Heart right ventricle (tissue), 16 donors: Measurements from ENCODE around the gene ITGAL. TPM values are rescaled to one million over a fixed set of nuclear protein-coding genes. Genes with fewer than 3 reads are reported as not detected.

Experiments used
- ATAC-seq, 8 donors: fragments of 200-7000 bp; cut with Tn5 transposase; one replicate each; pipeline ENCODE4 v1.9.1; 2020; ENCODE audit warnings: mild to moderate bottlenecking in 8 of 8, moderate library complexity in 8 of 8, moderate number of reproducible peaks in 1 of 8
- DNase-seq, 2 donors: peaks; one replicate each; pipeline ENCODE4 v3.0.0-alpha.2; 2020
- H3K27ac ChIP-seq, 10 donors: fragments of 200-600 bp; sonication (generic) in 2 of 10; one replicate each; pipeline versions ENCODE4 v1.5.0 to v1.8.0; 2020 to 2022; ENCODE audit warnings: mild to moderate bottlenecking in 3 of 10
- H3K27me3 ChIP-seq, 7 donors: fragments of 200-600 bp; one replicate each; pipeline ENCODE4 v1.8.0; 2021 to 2022; ENCODE audit warnings: mild to moderate bottlenecking in 2 of 7
- H3K36me3 ChIP-seq, 9 donors: fragments of 200-600 bp; sonication (generic) in 1 of 9; one replicate each; pipeline versions ENCODE4 v1.5.0 to v1.8.0; 2020 to 2022; ENCODE audit warnings: mild to moderate bottlenecking in 2 of 9
- H3K4me1 ChIP-seq, 9 donors: fragments of 200-600 bp; sonication (generic) in 1 of 9; one replicate each; pipeline versions ENCODE4 v1.5.0 to v1.8.0; 2020 to 2022; ENCODE audit warnings: mild to moderate bottlenecking in 4 of 9
- H3K4me3 ChIP-seq, 10 donors: fragments of 200-600 bp; sonication (generic) in 2 of 10; one replicate each; pipeline versions ENCODE4 v1.5.0 to v1.8.0; 2020 to 2022; ENCODE audit warnings: mild to moderate bottlenecking in 7 of 10, moderate library complexity in 2 of 10
- H3K9me3 ChIP-seq, 11 donors: fragments of 200-600 bp in 10 of 11; sonication (generic) in 2 of 11; one replicate each; pipeline versions ENCODE4 v1.5.0 to v1.8.0; 2013 to 2022; ENCODE audit warnings: mild to moderate bottlenecking in 2 of 11, control low read depth in 1 of 11, moderate library complexity in 1 of 11
- WGBS, 2 donors: extraction: QIAGEN DNeasy Blood & Tissue Kit; methylation state at CpG; one replicate each; pipeline ENCODE4 v1.1.7; 2013; ENCODE audit warnings: inconsistent platforms in 1 of 2; 5-methylcytosine and 5-hydroxymethylcytosine counted together
- intact Hi-C, 10 donors: fragments of 100-400 bp; cut with DNase I; formaldehyde crosslinking; loops; one replicate each; pipeline versions ENCODE4 v1.11.1 to v1.14.2; 2022
- microRNA-seq, 2 donors: library from miRNA; unstranded; fragments of <30 nt; microRNA quantifications; one replicate each; pipeline ENCODE4 v1.2.0, GENCODE V29; 2021
- polyA plus RNA-seq, 2 donors: library from polyadenylated mRNA; stranded (reverse); fragments of 200-250 nt; gene quantifications; one replicate each; pipeline ENCODE4 v1.2.3, GENCODE V29; 2013
- total RNA-seq, 10 donors: library from RNA; stranded (reverse); fragmentation: NEBNext Ultra II Directional in 3 of 10; extraction: Animal tissue kit (Norgen Biotek cat#: 25700) in 3 of 10; gene quantifications; one replicate each; pipeline versions ENCODE4 v1.2.1 to v1.2.4, GENCODE V29; 2021 to 2023
- TF ChIP-seq, protein P1 (sequence below), 9 donors: fragments of 200-600 bp; sonication (generic) in 2 of 9; IDR thresholded peaks; one replicate each; pipeline versions ENCODE4 v1.5.0 to v1.8.0; 2021 to 2022; ENCODE audit warnings: antibody characterized with exemption in 9 of 9, mild to moderate bottlenecking in 5 of 9, moderate library complexity in 1 of 9
- donor health status: Arrhythmogenic right ventricular cardiomyopathy.
- donor health status: ischemic (EF 13 %, LVEDD 7.1; RV severe dilation, severe dysfunction).
- donor health status: healthy with polysubstance abuse.
- donor health status: DM: no; HTN: yes; CAD: no.
- donor health status: DM: no; HTN: no; CAD: no.
- donor health status: ischemic (EF 25% LVEDD 6.9; RV normal size, moderate dysfunction).
- donor health status: ischemic (EF 25% LVEDD 5.7; RV mildly dilated, moderate dysfunction).
- donor health status: healthy.
- donor health status: DM: yes; HTN: yes; CAD: no.
- donor health status: Ischemic cardiomyopathy.
- donor health status: ischemic (EF 35%, LVEDD 5.7; RV mildly dilated, moderate dysfunction).
- donor health status: nonischemic (EF 11% LVEDD 7.7; RV severe dilation, severe dysfunction).
- donor health status: DM: yes; HTN: yes; CAD: no.
- donor health status: PGD.
- donor health status: ischemic (EF 29% LVEDD 5.4; RV normal size, mild dysfunction).
- donor health status: nonischemic (EF 23%, LVEDD 6.1; RV moderate dilation, normal function).

Gene ITGAL
- total and polyA plus RNA-seq, 12 donors, result 0.52 to 18.2 (median 1.6) TPM

DNA sequence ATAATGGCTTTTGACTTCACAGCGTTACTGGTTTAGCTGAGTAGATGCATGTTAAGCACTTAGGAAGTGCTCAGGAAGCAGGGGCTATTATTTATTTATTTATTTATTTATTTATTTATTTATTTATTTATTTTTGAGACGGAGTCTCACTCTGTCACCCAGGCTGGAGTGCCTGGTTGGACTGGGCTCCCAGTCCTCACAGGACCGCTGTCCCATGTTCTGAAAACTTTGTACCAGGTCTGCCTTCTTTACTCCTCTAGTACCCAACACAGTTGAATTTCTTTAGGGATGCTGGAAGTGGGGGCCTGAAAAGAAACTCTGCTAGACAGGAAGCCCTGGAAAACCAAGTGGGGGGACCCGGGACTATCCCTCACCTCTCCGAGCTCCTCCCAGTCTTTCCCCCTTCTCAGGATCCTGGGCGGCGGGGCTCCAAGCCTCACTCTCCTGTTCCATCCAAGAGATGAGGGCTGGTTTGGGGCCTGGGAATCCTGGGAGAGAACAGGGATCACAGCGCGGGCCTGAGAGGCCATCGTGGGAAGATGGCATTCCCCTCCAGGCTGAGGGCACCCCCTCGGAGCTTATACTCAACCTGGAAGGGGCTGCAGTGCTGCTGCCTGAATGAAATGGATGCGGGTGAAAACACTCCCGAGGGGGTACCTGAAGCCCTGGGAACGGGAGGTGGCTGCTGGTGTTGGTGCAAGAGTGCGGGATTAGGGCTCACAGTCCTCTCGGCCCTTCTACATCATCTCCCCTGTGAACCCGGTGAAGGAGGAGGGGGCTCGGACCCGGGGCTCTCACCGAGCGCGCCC, 98.3 kb downstream of the ITGAL start:
- Histone ChIP-seq H3K9me3 (no peaks in the 10 kb centered on the region), H3K27ac (peak overlapping the region; percentile 96 to 99 (median 99)), H3K36me3 (peaks cover 0 to 14% (median 0%) of the 10 kb centered on the region in 9 donors), H3K4me3 (peak overlapping the region; percentile 65 to 90 (median 83)), H3K27me3 (no peaks in the 10 kb centered on the region), H3K4me1 (peaks cover 6 to 50% (median 23%) of the 10 kb centered on the region in 9 donors)
- 6 to 7% methylated on average over 22 of the region's 22 CpGs for WGBS, 2 donors
- intact Hi-C loops, result loop anchor here in 6 of 10 donors (1.0 to 10.0 kb wide), 8 partner anchors 12 to 126 kb away; partner anchors contain the start of genes ZNF768 (in 4 of the 6), ZNF747 (in 2 of the 6), ZNF785 (in 2 of the 6) and PRR14 (in 1 of the 6)
- TF ChIP-seq, protein P1, sequence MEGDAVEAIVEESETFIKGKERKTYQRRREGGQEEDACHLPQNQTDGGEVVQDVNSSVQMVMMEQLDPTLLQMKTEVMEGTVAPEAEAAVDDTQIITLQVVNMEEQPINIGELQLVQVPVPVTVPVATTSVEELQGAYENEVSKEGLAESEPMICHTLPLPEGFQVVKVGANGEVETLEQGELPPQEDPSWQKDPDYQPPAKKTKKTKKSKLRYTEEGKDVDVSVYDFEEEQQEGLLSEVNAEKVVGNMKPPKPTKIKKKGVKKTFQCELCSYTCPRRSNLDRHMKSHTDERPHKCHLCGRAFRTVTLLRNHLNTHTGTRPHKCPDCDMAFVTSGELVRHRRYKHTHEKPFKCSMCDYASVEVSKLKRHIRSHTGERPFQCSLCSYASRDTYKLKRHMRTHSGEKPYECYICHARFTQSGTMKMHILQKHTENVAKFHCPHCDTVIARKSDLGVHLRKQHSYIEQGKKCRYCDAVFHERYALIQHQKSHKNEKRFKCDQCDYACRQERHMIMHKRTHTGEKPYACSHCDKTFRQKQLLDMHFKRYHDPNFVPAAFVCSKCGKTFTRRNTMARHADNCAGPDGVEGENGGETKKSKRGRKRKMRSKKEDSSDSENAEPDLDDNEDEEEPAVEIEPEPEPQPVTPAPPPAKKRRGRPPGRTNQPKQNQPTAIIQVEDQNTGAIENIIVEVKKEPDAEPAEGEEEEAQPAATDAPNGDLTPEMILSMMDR (IDR thresholded peaks at IDR 0.05), result no peak
- ATAC-seq (peak in 6 of 8 donors; percentile 2 to 21 (median 12)), DNase-seq (peak; percentile 34 to 38)

DNA sequence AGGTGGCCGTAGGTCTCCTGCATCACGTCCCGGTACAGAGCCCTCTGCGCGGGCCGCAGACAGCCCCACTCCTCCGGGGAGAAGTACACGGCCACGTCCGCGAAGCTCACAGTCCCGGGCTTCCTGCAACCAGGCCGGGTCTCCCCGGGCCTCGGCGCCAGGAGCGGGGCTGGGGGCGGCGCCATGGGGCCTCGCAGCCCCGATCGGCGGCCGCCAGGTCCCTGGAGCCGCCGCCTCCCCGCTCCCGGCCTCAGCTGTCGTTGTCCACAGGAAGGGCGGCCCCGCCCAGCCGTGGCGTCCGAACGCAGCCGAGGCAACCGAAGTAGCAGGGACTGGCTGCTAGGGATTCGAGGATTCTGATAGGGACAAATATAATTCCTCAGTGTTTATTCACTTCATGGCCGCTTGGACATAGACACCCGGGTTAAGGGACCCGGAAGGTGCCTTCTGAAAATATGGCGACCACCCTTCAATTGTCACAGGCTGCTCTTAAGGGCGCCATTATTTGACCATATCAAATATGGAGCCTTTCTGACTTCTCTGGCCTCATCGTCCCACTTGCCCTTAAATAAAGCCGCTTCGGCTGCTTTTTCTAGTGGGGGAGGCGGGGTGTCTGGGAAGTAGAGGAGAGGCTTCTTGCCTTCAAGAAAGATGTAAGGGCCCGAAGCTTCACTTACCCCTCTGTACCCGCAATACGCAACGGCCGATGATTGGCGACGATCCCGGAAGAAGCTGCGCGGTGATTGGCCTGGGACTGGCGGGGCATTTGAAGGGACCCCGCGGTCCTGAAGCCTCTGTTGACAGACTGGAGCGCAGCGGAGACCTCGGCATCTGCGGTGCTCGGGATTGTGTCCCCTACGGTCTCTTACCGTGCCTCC, 99.1 kb downstream of the ITGAL start, which contains the start of gene ZNF688:
TSS of gene ZNF688 (minus strand) at position 270 of the 878 bp plus-strand sequence. CDS start at position 185, 85 bp downstream.
- 0 to 1% methylated on average over 67 of the region's 67 CpGs for WGBS, 2 donors
- TF ChIP-seq, protein P1 (IDR thresholded peaks at IDR 0.05), result peak in 1 of 9 donors; percentile 8
- H3K9me3 ChIP-seq, result no peaks in the 10 kb centered on the region
- H3K4me1 ChIP-seq, result peaks cover 6 to 50% (median 23%) of the 10 kb centered on the region in 9 donors
- ATAC-seq (peak; percentile 88 to 96 (median 94)), DNase-seq (peak; percentile 94 to 97)
- H3K27ac ChIP-seq, result peak within 1 kb of the TSS; percentile 96 to 99 (median 99)
- H3K27me3 ChIP-seq, result no peaks in the 10 kb centered on the region
- H3K36me3 ChIP-seq, result peaks cover 0 to 21% (median 0%) of the 10 kb centered on the region in 9 donors
- intact Hi-C loops, result loop anchor here in 7 of 10 donors (1.0 to 10.0 kb wide), 7 partner anchors 14 to 127 kb away; partner anchors contain the start of genes ZNF768 (in 4 of the 7), ZNF785 (in 3 of the 7), ZNF747 (in 2 of the 7) and PRR14 (in 1 of the 7)
- H3K4me3 ChIP-seq, result peak within 1 kb of the TSS; percentile 65 to 90 (median 83)

Small RNA genes within 50 kb of the gene (microRNA-seq; reads per million reads assigned to microRNA genes)
- gene MIR4518, result 0 reads per million in 2 donors

Other genes starting within 250 kb of the ITGAL start
- 1 to 10 TPM in 8 of 10 donors, not detected in 2; 2.5 to 8.2 (median 4.6) TPM for gene NPIPB13, start 224.3 kb upstream of the ITGAL start, total RNA-seq
- gene NPIPB13, start 224.3 kb upstream of the ITGAL start, polyA plus RNA-seq, result 1 to 10 TPM; 2.0 to 9.8 TPM
- 10 to 100 TPM; 34.9 to 48.8 (median 38.8) TPM for gene CD2BP2, start 117.4 kb upstream of the ITGAL start, total RNA-seq
- gene CD2BP2, start 117.4 kb upstream of the ITGAL start, polyA plus RNA-seq, result 10 to 100 TPM; 19.9 to 47.7 TPM
- 10 to 100 TPM; 18.0 to 27.7 (median 22.2) TPM for gene TBC1D10B, start 102.2 kb upstream of the ITGAL start, total RNA-seq
- 10 to 100 TPM; 25.1 to 30.0 TPM for gene TBC1D10B, start 102.2 kb upstream of the ITGAL start, polyA plus RNA-seq
- gene MYL11, start 97.9 kb upstream of the ITGAL start, total RNA-seq, result not detected
- gene MYL11, start 97.9 kb upstream of the ITGAL start, polyA plus RNA-seq, result 1 to 10 TPM in 1 of 2 donors, under 1 TPM in 1; 0.41 to 3.7 TPM
- gene SEPTIN1, start 90.2 kb upstream of the ITGAL start, total RNA-seq, result 1 to 10 TPM in 9 of 10 donors, under 1 TPM in 1; 0.97 to 6.8 (median 1.4) TPM
- 1 to 10 TPM in 1 of 2 donors, under 1 TPM in 1; 0.78 to 3.4 TPM for gene SEPTIN1, start 90.2 kb upstream of the ITGAL start, polyA plus RNA-seq
- gene ZNF48, start 77.3 kb upstream of the ITGAL start, total RNA-seq, result 1 to 10 TPM; 3.2 to 6.6 (median 5.4) TPM
- 1 to 10 TPM; 2.2 to 8.0 TPM for gene ZNF48, start 77.3 kb upstream of the ITGAL start, polyA plus RNA-seq
- gene ZNF771, start 65.1 kb upstream of the ITGAL start, total RNA-seq, result 1 to 10 TPM; 3.8 to 9.0 (median 5.1) TPM
- 10 to 100 TPM in 1 of 2 donors, 1 to 10 TPM in 1; 5.0 to 23.2 TPM for gene ZNF771, start 65.1 kb upstream of the ITGAL start, polyA plus RNA-seq
- gene DCTPP1, start 42.7 kb upstream of the ITGAL start, total RNA-seq, result 10 to 100 TPM; 22.8 to 39.9 (median 29.7) TPM
- gene DCTPP1, start 42.7 kb upstream of the ITGAL start, polyA plus RNA-seq, result 10 to 100 TPM; 12.0 to 42.6 TPM
- 10 to 100 TPM; 23.5 to 49.3 (median 29.3) TPM for gene SEPHS2, start 26.9 kb upstream of the ITGAL start, total RNA-seq
- gene SEPHS2, start 26.9 kb upstream of the ITGAL start, polyA plus RNA-seq, result 10 to 100 TPM; 17.3 to 47.0 TPM
- gene ZNF768, start 53.8 kb downstream of the ITGAL start, total RNA-seq, result 10 to 100 TPM; 36.0 to 71.7 (median 43.3) TPM
- gene ZNF768, start 53.8 kb downstream of the ITGAL start, polyA plus RNA-seq, result 10 to 100 TPM; 51.8 to 75.1 TPM
- 10 to 100 TPM in 7 of 10 donors, 1 to 10 TPM in 3; 8.5 to 14.3 (median 10.7) TPM for gene ZNF747, start 62.1 kb downstream of the ITGAL start, total RNA-seq
- gene ZNF747, start 62.1 kb downstream of the ITGAL start, polyA plus RNA-seq, result 1 to 10 TPM; 8.5 to 9.2 TPM
- 10 to 100 TPM in 5 of 10 donors, 1 to 10 TPM in 5; 6.3 to 15.3 (median 10.3) TPM for gene ZNF764, start 85.6 kb downstream of the ITGAL start, total RNA-seq
- 10 to 100 TPM in 1 of 2 donors, 1 to 10 TPM in 1; 5.6 to 11.7 TPM for gene ZNF764, start 85.6 kb downstream of the ITGAL start, polyA plus RNA-seq
- 10 to 100 TPM in 7 of 10 donors, 1 to 10 TPM in 3; 6.3 to 16.2 (median 12.4) TPM for gene ZNF688, start 99.0 kb downstream of the ITGAL start, total RNA-seq
- 10 to 100 TPM in 1 of 2 donors, 1 to 10 TPM in 1; 9.3 to 23.8 TPM for gene ZNF688, start 99.0 kb downstream of the ITGAL start, polyA plus RNA-seq
- 1 to 10 TPM; 2.8 to 8.4 (median 5.4) TPM for gene ZNF785, start 113.0 kb downstream of the ITGAL start, total RNA-seq
- 1 to 10 TPM; 3.0 to 7.4 TPM for gene ZNF785, start 113.0 kb downstream of the ITGAL start, polyA plus RNA-seq
- 1 to 10 TPM; 4.0 to 7.4 (median 5.6) TPM for gene ZNF689, start 137.6 kb downstream of the ITGAL start, total RNA-seq
- gene ZNF689, start 137.6 kb downstream of the ITGAL start, polyA plus RNA-seq, result 1 to 10 TPM; 2.7 to 3.1 TPM
- 10 to 100 TPM in 9 of 10 donors, 1 to 10 TPM in 1; 9.9 to 23.9 (median 16.7) TPM for gene PRR14, start 178.2 kb downstream of the ITGAL start, total RNA-seq
- gene PRR14, start 178.2 kb downstream of the ITGAL start, polyA plus RNA-seq, result 10 to 100 TPM; 26.8 to 58.1 TPM
- 10 to 100 TPM; 24.6 to 38.5 (median 27.5) TPM for gene FBRS, start 185.7 kb downstream of the ITGAL start, total RNA-seq
- 10 to 100 TPM; 30.5 to 40.2 TPM for gene FBRS, start 185.7 kb downstream of the ITGAL start, polyA plus RNA-seq
- 10 to 100 TPM; 40.1 to 60.6 (median 46.7) TPM for gene SRCAP, start 226.4 kb downstream of the ITGAL start, total RNA-seq
- 10 to 100 TPM in 1 of 2 donors, 1 to 10 TPM in 1; 2.6 to 26.3 TPM for gene SRCAP, start 226.4 kb downstream of the ITGAL start, polyA plus RNA-seq